Embryonic facial prominence (tissue), 1 donor: ENCODE measurements around the gene ARAP2.

Experiments
- DNase-seq: peaks from one replicate; pipeline ENCODE4 v3.0.0-alpha.2; 2016; ENCODE audit errors: extremely low spot score

The ARAP2 gene

GRCh38 chr4:36039026-36039425, 205.3 kb downstream of the ARAP2 start:
- no peak for DNase-seq

GRCh38 chr4:36038491-36038890, 205.8 kb downstream of the ARAP2 start:
- no peak for DNase-seq

- DNase-seq = no peak
Measured at GRCh38 chr4:36037127-36037526, 207.2 kb downstream of the ARAP2 start.

- no peak for DNase-seq
Measured at GRCh38 chr4:36029951-36030350, 214.4 kb downstream of the ARAP2 start.

- DNase-seq = no peak
Measured at GRCh38 chr4:36027203-36027602, 217.1 kb downstream of the ARAP2 start.

- DNase-seq = no peak
Measured at GRCh38 chr4:36026348-36026880, 217.9 kb downstream of the ARAP2 start.

GRCh38 chr4:36024901-36025660, 219.2 kb downstream of the ARAP2 start:
- no peak for DNase-seq

- DNase-seq = no peak
Measured at GRCh38 chr4:36020351-36020750, 224.0 kb downstream of the ARAP2 start.
